Mucosa of rectum (tissue), 2 donors: ENCODE results near the gene ENTPD7.

Source experiments
- H3K27ac ChIP-seq, 2 donors: one replicate each; pipeline ENCODE4 v1.7.0; 2013; ENCODE audit warnings: inconsistent platforms in 2 of 2, low read depth in 2 of 2, low read length in 2 of 2
- H3K27me3 ChIP-seq, 2 donors: one replicate each; pipeline ENCODE4 v1.7.0; 2013; ENCODE audit warnings: low read length in 2 of 2; ENCODE audit not compliant: control insufficient read depth in 2 of 2, insufficient read depth in 2 of 2
- H3K36me3 ChIP-seq, 2 donors: one replicate each; pipeline ENCODE4 v1.7.0; 2013; ENCODE audit warnings: low read length in 2 of 2; ENCODE audit not compliant: control insufficient read depth in 2 of 2, insufficient read depth in 2 of 2
- H3K4me1 ChIP-seq, 2 donors: one replicate each; pipeline ENCODE4 v1.7.0; 2013; ENCODE audit warnings: low read length in 2 of 2, mild to moderate bottlenecking in 1 of 2; ENCODE audit not compliant: control insufficient read depth in 2 of 2, insufficient read depth in 2 of 2
- H3K4me3 ChIP-seq, 2 donors: one replicate each; pipeline ENCODE4 v1.7.0; 2013; ENCODE audit warnings: low read length in 2 of 2
- H3K9ac ChIP-seq, 2 donors: one replicate each; pipeline ENCODE4 v1.7.0; 2013; ENCODE audit warnings: low read length in 2 of 2, low read depth in 1 of 2, mild to moderate bottlenecking in 1 of 2
- H3K9me3 ChIP-seq, 2 donors: one replicate each; pipeline ENCODE4 v1.7.0; 2013; ENCODE audit warnings: low read length in 2 of 2; ENCODE audit not compliant: control insufficient read depth in 2 of 2
- donor health status: healthy.
- donor health status: Normal muscosa, but diverticular disease.

The ENTPD7 gene

DNA sequence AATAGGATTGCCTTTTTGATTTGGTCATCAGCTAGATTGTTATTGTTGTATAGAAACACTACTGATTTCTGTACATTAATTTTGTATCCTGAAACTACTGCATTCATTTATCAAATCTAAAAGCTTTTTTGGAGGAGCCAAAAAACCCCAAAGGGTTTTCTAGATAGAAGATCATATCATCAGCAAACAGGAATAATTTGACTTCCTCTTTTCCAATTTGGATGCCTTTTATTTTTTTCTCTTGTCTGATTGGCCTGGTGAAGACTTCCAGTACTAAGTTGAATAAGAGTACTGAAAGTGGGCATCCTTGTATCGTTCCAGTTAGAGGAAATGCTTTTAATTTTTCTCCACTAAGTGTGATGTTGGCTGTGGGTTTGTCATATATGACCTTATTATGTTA lies 10.6 kb upstream of the ENTPD7 start:
- H3K27ac ChIP-seq = no peak overlapping the region
- peaks cover 0 to 2% of the 10 kb centered on the region in 2 donors for H3K27me3 ChIP-seq
- no peaks in the 10 kb centered on the region for H3K4me1 ChIP-seq
- no peaks in the 10 kb centered on the region for H3K36me3 ChIP-seq
- H3K4me3 ChIP-seq = no peak overlapping the region
- H3K9ac ChIP-seq = no peak overlapping the region
- H3K9me3 ChIP-seq = no peaks in the 10 kb centered on the region

- Histone ChIP-seq H3K36me3 (no peaks in the 10 kb centered on the region), H3K4me1 (no peaks in the 10 kb centered on the region), H3K9me3 (no peaks in the 10 kb centered on the region), H3K27ac (no peak overlapping the region), H3K27me3 (peaks cover 0 to 2% of the 10 kb centered on the region in 2 donors), H3K4me3 (no peak overlapping the region), H3K9ac (no peak overlapping the region)
Observed at GRCh38 chr10:99652800-99653390, 6.4 kb upstream of the ENTPD7 start.

- H3K4me3 ChIP-seq = no peak overlapping the region
- H3K4me1 ChIP-seq = peaks cover 0 to 4% of the 10 kb centered on the region in 2 donors
- no peak overlapping the region for H3K27ac ChIP-seq
- no peaks in the 10 kb centered on the region for H3K36me3 ChIP-seq
- H3K27me3 ChIP-seq = peaks cover 0 to 2% of the 10 kb centered on the region in 2 donors
- no peaks in the 10 kb centered on the region for H3K9me3 ChIP-seq
- H3K9ac ChIP-seq = no peak overlapping the region
Observed at GRCh38 chr10:99654390-99655175, 4.7 kb upstream of the ENTPD7 start.

DNA sequence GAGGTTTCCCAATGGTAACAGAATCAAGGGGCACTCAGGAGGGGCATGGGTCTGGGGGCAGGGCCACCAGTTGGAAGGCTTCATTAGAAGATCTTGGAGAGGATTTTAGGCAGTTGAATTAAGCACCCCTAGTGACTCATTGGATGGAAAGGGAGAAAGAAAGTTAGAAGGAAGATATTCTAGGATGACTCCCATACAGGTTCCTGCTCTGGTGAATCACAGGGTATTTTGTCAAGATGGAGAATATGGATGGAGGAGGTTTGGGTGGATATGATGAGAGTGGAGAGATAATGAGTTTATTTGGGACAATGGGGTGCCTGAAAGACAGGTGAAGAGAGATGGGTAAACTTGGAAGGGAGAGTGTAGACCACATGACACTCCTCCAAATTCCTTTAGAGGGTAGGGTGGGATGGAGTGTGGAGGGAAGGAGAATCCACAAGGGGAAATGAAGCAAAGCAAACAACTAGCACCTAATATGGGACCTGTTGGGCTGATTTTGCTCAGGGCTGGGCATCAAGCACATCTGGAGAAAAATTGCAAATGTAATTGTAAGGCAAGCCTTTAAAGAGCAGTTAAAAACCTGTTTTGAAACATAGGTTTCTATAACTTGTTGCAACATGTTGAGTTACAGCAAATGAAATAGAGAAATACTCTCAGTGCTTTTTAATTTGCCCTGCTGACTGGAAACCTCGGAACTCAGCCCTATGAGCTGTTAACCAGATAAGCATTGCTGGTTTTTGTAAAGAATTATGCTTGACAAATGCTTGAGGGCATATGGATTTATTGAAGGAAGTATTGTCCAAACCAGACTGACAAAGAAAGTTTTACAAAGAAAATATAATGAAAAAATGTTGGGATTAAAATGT lies 2.9 kb upstream of the ENTPD7 start:
- Histone ChIP-seq H3K9me3 (no peaks in the 10 kb centered on the region), H3K36me3 (peaks cover 0 to under 1% of the 10 kb centered on the region in 2 donors), H3K4me1 (peaks cover 3 to 15% of the 10 kb centered on the region in 2 donors), H3K4me3 (no peak overlapping the region), H3K27ac (no peak overlapping the region), H3K27me3 (no peaks in the 10 kb centered on the region), H3K9ac (no peak overlapping the region)

DNA sequence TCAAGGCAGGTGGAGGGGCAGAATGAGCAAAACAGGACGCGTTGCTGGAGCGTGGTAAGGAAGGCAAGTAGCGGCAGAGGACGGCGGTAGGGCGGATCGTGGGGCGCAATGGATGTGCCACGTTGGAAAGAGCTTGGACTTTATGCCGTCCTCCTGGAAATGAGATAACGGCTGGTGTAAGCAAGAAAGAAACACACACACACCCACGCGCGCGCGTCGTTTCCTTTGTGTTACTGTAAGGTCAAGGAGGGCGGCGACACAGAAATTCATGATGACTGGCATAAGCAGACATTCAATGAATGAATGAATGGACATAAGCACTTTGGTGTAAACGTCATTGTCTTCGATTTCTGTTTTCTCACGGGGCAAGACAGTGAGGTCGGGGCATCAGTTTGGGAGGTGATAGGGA lies 683 bp upstream of the ENTPD7 start:
- Histone ChIP-seq H3K9ac (peak overlapping the region; percentile 76 to 91), H3K4me3 (peak overlapping the region; percentile 89 to 99), H3K9me3 (no peaks in the 10 kb centered on the region), H3K36me3 (peaks cover 2 to 4% of the 10 kb centered on the region in 2 donors), H3K27ac (peak overlapping the region; percentile 28 to 74), H3K4me1 (peaks cover 3 to 16% of the 10 kb centered on the region in 2 donors), H3K27me3 (no peaks in the 10 kb centered on the region)

- peaks cover 3 to 16% of the 10 kb centered on the region in 2 donors for H3K4me1 ChIP-seq
- peak overlapping the region; percentile 63 to 91 for H3K9ac ChIP-seq
- H3K27ac ChIP-seq = peak overlapping the region; percentile 43 to 74
- H3K9me3 ChIP-seq = no peaks in the 10 kb centered on the region
- H3K27me3 ChIP-seq = no peaks in the 10 kb centered on the region
- H3K4me3 ChIP-seq = peak overlapping the region; percentile 89 to 99
- peaks cover 2 to 4% of the 10 kb centered on the region in 2 donors for H3K36me3 ChIP-seq
Observed at GRCh38 chr10:99659868-99660366, 608 bp downstream of the ENTPD7 start.

- H3K4me3 ChIP-seq = peak overlapping the region; percentile 89 to 99
- peaks cover 3 to 16% of the 10 kb centered on the region in 2 donors for H3K4me1 ChIP-seq
- peaks cover 2 to 6% of the 10 kb centered on the region in 2 donors for H3K36me3 ChIP-seq
- H3K27me3 ChIP-seq = no peaks in the 10 kb centered on the region
- H3K27ac ChIP-seq = no peak overlapping the region
- no peaks in the 10 kb centered on the region for H3K9me3 ChIP-seq
- H3K9ac ChIP-seq = no peak overlapping the region
Observed at GRCh38 chr10:99660662-99661376, 1.5 kb downstream of the ENTPD7 start.

- Histone ChIP-seq H3K36me3 (peaks cover 2 to 8% of the 10 kb centered on the region in 2 donors), H3K4me3 (no peak overlapping the region), H3K9ac (no peak overlapping the region), H3K4me1 (peaks cover 3 to 16% of the 10 kb centered on the region in 2 donors), H3K27ac (no peak overlapping the region), H3K9me3 (no peaks in the 10 kb centered on the region), H3K27me3 (no peaks in the 10 kb centered on the region)
Observed at GRCh38 chr10:99661377-99661763, 2.1 kb downstream of the ENTPD7 start.

DNA sequence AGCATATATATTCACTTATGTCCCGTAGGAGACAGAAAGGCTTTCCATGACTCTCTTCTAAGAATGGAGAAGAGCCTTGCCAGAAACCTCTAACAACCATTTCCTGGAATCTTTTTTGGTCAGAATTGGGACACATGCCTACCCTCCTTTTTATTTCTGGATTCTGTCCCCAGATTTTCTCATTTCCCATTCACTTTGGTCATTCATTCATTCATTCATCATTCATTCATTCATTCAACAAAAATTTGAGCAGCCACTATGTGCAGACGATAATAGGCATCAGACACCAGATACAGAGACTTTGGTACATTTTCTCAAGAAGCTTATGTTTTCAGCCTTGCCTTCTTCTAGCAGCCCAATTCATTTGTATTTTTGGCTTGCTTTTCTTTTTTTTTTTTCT lies 6.0 kb downstream of the ENTPD7 start:
- Histone ChIP-seq H3K9ac (no peak overlapping the region), H3K36me3 (peaks cover 8% of the 10 kb centered on the region in 2 donors), H3K4me1 (peaks cover 0 to 7% of the 10 kb centered on the region in 2 donors), H3K27ac (no peak overlapping the region), H3K4me3 (no peak overlapping the region), H3K27me3 (no peaks in the 10 kb centered on the region), H3K9me3 (no peaks in the 10 kb centered on the region)
